Inflammatory macrophage (primary cell): ENCODE measurements around the gene SERTAD1.

Source experiments
- DNase-seq, 2 donors: peaks; one replicate each; pipeline ENCODE4 v3.0.0-alpha.2; 2020 to 2022

The SERTAD1 gene

DNA sequence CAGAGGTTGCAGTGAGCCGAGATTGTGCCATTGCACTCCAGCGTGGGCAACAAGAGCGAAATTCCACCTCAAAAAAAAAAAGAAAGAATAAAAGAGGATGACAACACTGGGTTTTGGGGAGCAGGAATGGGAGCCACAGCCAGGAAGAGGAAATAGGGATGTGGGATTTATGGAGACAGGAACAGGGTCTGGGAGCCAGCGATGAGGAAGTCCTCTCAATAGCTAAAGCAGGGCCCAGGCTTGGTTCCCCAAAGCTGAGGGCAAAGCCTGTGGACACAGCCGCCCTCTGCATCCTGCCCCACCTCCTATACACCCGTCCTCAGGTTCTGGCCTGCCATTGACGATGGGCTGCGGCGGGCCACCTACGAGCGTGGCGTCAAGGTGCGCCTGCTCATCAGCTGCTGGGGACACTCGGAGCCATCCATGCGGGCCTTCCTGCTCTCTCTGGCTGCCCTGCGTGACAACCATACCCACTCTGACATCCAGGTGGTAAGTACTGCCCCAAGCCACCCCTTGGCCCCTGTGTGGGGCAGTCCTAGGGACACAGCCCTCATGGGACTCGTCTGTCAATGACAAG, 49.4 kb downstream of the SERTAD1 start:
- peak in 1 of 2 donors; percentile 40 for DNase-seq

GRCh38 chr19:40374084-40374483, 51.7 kb downstream of the SERTAD1 start:
- DNase-seq: no peak

GRCh38 chr19:40371802-40372122, 54.0 kb downstream of the SERTAD1 start:
- no peak for DNase-seq
